Retina (tissue), 1 donor: ENCODE results near the gene SP140L.
"Not testable (repeated sequence)": the region's sequence is repeated elsewhere in the genome, so short reads cannot be mapped to it uniquely, and the experiment has no call there.

Source experiments
- DNase-seq: peaks from one replicate; pipeline ENCODE4 v3.0.0-alpha.2; 2016

SP140L gene

DNA sequence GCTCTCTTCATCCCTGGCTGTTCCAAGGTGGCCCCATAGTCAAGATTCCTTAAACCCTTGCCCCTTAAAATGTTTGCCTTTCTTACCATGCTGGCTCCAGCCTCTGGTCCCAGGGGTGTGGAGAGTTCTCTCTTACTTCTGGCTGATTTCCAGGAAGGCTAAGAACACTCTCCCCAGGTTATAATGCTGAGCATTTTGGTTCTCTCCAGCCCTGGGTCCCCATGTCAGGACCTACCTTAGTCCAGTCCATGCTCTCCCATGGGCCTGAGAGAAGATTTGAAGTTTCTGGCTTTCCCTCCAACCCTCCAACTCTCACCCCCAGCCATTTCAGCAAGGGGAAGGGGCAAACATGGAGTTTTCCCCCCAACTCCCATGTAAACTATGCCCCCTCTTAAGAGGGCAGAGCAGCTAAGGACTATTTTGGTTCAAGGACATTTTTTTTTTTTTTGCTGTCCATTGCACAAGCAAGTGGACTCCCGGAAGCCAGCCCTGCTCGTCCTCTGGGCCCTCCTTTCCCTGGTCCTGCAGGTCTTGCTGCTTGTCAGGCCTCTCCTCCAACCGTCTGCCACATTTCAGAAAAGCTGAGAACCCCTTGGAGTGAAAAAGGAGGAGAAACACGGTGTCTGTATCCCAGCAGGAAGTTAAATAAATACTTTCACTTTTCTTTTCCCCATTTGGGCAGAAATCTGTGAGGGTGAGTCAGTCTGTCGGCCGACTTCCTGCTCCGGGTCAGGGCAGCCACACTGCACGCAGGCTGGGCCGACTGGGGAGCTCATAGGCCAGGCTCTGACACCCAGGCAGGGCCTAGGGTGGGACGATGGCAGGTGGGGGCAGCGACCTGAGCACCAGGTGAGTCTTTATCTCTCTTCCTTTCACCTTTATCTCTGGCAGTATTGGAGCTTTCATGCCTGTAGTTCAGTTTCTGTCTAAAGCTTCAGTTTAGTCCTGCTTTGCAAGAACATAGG lies at the start of gene SP140L:
Gene SP140L, plus strand, starts transcription at position 741 of the 965 bp plus-strand sequence. Its CDS starts 77 bp downstream, at position 818.
- DNase-seq: no peak

- DNase-seq: no peak
Observed at GRCh38 chr2:230282936-230283335, 44.1 kb upstream of the SP140L start.

DNA sequence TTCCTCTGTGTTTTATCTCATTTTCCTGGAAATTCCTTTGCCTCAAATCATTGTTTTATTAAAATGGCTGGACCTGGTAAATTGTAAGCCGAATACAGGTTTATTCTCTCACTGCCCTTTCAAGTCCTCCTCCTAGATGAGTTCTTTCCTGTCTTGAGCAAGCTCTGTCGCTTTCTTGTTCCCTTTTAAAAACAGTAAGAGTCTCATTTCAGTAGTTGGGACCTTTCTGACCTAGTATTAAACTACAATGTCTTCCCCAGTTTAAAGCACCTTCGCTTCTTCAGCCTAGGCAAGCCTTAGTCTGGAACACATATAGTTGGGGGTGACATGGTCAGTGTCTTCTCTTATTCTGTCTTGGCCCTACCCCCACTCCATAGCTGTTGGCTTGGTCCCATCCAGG lies 40.9 kb upstream of the SP140L start:
- DNase-seq: no peak

GRCh38 chr2:230289311-230289710 lies 37.7 kb upstream of the SP140L start:
- not testable (repeated sequence) for DNase-seq

DNA sequence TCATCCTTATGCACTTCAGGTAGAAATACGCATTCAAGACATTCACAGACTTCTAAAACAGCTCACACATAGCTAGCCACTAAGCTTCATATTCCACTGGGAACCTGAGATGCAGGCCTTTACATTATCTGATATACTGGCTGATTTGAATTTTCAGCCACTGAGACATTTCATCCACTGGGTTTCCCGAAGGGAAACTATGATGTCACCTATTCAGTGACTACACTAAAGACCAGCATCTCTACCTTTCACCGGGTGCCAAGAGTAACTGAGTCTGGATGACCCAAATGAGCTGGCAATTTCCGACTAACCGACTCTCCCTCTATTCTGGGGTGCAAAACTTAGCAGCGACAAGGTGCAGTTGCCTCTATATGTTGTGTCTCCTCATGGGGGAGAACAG lies 31.8 kb upstream of the SP140L start:
- no peak for DNase-seq

DNA sequence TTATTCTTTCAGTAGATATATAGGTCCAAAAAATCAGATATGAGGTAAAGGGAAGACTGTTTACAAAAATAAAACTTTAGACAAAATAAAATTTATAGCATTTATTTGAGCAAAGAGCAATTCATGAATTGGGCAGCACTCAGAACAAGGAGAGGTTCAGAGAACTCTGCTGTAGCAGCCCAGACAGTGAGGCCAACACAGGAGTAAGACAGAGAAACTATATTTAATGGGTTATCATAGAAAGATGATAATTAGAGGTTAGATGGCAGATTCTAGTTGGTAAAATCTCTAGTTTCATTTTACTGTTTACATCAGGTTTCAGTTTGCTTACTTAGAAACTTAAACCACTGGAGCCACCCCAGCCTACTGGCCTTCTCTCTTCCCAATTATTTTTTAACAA lies 30.1 kb upstream of the SP140L start:
- DNase-seq: no peak

DNA sequence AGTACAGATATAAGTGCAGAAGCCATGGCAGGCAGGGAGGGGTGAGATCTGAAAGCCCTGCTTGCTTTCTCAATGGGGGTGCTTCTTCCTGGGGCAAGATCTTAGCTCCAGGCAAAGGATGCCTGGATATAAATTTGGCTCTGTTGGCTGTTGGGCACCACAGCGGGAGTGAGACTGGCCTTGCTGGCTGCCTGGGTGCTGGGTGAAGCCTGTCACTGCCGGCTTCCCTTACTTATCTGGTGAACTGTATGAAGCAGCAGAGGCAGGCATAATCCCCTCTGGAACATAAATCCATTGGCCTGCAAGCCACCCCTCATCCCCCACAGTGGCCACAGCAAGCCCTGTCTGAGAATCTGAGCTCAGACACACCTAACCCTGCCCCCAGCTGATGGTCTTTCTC lies 27.4 kb upstream of the SP140L start:
- DNase-seq: no peak

DNA sequence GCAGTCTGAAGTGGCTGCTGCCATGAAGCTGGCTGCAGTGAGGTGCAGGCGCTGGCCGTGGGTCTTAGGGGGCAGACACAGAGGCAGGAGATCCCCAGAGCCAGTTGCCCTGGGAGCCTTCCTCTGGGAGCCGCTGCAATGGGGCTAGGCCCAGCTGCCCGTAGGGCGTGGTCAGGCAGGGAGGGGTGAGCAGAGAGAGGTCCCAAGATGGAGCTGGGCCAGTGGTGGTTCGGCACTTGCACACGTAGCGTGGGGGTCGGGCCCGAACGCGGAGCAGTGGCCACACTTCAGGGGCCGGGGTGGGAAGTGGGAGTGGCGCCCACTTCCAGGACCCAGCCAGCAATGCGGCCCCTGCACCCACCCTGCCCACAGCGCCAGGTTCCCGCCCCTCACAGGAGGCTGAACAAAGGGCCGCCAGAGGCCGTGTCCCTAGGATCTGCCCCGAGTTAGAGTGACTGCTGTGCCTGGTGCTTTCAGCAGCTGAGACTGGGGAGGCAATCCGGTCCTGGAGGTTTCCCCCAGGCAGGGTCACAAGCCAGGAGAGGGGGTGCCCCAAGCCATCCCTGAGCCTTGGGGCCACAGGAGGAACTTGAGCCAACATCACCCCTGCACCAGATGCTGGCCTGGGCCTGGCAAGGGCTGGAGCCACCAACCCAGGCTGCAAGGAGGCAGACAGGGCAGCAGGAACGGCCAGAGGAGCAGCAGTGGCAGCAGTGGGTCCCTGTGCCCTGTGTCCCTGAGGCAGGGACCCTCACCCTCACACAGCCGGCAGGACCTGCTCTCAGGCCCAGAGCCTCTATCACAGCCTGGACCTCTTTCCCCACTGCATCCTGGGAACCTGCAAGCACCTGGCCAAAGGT lies 21.3 kb upstream of the SP140L start:
- no peak for DNase-seq

- DNase-seq: no peak
Observed at GRCh38 chr2:230306474-230306873, 20.5 kb upstream of the SP140L start.

- no peak for DNase-seq
Observed at GRCh38 chr2:230307485-230307884, 19.5 kb upstream of the SP140L start.

DNA sequence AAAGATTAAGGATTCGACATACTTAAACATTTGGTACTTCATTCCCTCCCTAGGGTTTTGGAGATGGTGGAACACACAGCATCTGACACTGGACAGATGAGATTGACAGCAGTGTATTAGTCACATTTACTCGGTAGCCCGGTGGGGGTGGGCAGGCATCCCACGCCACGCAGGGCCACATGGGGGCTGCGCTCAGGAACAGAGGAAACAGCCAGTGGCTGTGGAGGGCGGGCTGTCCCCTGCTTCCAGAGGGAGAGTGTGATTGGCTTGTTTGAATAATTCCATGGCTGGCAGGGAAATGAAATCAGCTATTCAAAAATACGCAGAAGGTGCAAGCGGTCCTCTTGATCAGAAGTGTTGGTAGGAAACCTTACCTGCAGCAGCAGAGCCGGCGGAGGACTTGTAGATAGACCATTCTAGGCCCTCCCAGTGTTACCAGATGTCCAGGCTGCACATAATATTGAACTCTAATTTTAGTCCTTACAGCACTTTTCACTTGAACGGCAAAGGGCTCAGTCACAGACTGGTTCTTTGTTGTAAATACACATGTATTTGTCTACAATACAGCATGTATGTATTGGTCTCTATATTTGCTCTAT lies 18.5 kb upstream of the SP140L start:
- no peak for DNase-seq

DNA sequence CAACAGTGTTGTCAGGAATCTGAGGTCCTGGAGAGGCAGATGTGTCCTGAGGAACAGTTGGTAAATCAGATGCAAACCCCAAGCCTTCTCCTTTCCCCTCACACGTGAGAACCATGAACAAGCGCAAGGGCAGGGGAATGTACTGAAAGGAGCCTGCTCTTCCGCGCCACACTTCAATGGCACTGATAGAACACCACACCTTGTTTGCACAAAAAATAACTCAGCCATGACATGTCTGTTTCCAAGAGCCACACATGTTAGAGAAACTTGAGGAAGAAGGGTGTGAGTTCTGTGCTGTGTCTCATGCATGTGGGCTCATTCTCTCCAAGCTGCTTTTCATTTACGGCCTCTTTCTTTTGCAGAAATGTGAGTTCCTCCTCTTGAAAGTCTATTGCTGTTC lies 16.2 kb upstream of the SP140L start:
- not testable (repeated sequence) for DNase-seq

DNA sequence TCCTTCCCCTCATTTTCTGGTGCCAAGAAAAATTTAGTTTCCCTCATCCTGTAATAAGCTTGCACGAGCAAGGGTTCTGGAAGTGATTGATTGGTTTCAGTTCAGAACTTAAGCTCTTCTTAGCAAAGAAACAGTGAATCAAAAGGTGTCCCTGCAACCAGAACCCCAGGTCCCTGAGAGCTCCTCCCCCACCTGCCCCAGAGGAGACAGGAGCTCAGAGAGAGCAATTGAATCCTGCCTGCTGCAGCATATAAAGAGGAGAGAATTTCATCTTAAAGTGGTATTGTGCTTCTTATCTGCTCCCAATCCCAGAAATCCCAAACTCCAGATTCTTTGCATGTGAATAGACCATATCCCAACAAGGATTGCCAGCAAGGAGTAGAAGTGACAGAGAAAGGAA lies 15.4 kb upstream of the SP140L start:
- DNase-seq: not testable (repeated sequence)

GRCh38 chr2:230312638-230313037 lies 14.4 kb upstream of the SP140L start:
- no peak for DNase-seq

DNA sequence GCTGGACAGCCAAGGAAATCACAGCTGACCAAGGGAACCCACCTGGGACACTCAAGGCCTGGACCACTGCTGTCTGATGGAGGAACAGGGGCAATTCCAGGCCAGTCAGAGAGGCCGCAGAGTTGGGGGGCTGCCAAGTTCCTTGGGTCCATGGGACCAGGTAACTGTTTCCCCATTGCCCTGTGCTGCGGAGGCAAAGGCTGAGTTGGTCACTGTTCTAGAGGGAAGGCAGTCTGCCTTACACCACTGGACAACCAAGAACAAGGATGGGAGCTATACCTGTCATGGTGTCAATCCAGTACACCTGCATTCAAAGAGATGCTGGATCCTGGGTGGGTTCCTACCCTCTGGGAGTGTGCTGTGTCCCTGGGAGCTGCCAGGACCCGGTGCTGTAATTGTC lies 9.6 kb upstream of the SP140L start:
- no peak for DNase-seq

DNA sequence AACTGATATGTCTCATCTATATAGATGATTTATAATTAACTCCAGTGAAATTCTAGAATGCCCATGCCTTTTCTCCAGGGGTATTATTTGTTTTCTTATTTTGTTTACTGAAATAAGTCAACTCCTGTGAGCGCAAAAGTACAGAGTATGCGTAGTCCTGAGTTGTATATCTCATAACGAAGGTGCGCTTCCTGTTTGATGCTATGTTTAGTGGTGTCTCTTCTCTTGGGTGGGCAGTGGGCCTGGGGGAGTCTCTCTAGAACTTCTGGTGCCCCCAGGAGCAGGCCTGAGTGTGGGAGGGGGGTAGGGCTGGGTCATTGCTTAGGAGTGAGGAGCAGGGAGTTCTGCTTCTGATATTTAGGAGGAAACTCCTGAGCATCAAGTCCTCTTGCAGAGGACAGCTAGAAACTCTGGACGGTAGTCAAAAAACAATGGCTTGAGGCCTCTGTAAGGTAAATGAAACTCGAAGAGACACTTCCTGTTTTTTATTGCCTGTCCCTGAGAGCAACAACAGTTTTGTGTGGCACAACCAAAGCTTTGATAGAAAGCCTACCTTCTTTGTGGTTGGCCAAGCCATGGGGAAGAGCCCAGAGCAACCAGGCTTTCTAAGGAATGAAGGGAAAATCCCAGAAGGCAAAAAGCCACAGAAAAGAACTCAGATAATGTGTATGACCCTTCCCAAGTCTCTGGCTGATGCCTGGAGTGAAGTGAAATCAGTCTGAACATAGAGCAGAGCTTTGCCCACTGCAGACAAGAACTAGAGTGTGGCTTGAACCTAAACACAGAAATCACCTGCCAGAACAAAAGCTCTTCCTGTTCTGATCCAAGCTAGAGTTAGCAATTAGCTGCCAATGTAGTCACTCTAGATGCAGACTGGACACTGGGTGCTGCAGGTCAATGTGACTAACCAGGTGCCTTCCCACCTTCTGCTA lies 8.5 kb upstream of the SP140L start:
- no peak for DNase-seq

GRCh38 chr2:230319211-230319862 lies 7.7 kb upstream of the SP140L start:
- DNase-seq: no peak

- no peak for DNase-seq
Observed at GRCh38 chr2:230321031-230321430, 6.0 kb upstream of the SP140L start.

DNA sequence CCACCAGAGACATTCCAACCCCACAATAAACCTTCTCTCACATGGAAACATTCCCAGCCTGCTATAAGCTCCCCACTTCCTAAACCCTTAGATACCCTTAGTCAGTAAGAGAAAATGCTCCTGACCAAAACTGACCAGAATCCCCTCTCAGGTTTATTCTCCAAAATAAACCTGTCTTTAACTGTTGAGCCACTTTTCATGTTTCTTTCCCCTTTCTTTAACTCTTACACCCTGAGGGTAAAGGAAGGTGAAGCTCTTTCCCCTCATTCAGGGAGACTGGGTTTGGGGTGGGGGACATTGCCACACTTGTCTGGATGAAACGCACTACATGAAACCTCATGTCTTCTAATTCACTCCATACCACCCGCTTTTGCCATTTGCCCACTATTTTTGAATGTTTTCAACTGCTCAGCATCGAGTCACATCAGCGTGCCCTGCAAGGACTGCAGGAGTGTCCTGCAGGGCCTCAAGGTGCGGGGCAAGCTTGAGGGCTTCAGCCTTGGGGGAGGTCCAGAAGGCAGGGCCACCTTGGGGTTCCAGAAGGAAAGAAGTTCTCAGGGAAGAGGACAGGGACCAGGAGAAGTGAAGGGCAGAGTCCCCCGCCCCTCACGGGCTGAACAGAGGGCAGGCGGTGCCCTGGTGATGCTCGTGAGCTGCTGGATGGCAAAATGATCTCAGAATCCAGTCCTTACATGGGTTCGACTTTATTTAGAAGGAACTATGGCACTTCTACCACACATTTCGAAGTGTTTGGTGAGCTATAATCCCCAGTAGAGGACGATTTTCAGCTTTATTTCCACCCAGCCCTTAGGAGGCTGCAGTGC lies 4.2 kb upstream of the SP140L start:
- no peak for DNase-seq

GRCh38 chr2:230323385-230324106 lies 3.4 kb upstream of the SP140L start:
- no peak for DNase-seq
